Caki2 (cell line): ENCODE results near the gene LRFN2. TPM values are rescaled to one million over a fixed set of nuclear protein-coding genes. Genes with fewer than 3 reads are reported as not detected.

ENCODE experiments used
- DNase-seq: peaks from one replicate; pipeline ENCODE4 v3.0.0-alpha.2; 2015; ENCODE audit warnings: low read depth
- in situ Hi-C: cut with HindIII; loops from 2 replicates; pipeline ENCODE4 v1.10.0; 2016; ENCODE audit warnings: low sequenced_read_pairs, low pct_unique_long_range_greater_than_20kb, mixed read lengths
- total RNA-seq: library from RNA; depleted of rRNA; stranded (reverse); fragments of >200 nt; shearing (Covaris generic); gene quantifications from 2 replicates; pipeline ENCODE4 v1.2.3, GENCODE V29; 2014; ENCODE audit warnings: low replicate concordance

LRFN2 gene
- total RNA-seq, 1 experiment from 2014 or later: not detected

DNA sequence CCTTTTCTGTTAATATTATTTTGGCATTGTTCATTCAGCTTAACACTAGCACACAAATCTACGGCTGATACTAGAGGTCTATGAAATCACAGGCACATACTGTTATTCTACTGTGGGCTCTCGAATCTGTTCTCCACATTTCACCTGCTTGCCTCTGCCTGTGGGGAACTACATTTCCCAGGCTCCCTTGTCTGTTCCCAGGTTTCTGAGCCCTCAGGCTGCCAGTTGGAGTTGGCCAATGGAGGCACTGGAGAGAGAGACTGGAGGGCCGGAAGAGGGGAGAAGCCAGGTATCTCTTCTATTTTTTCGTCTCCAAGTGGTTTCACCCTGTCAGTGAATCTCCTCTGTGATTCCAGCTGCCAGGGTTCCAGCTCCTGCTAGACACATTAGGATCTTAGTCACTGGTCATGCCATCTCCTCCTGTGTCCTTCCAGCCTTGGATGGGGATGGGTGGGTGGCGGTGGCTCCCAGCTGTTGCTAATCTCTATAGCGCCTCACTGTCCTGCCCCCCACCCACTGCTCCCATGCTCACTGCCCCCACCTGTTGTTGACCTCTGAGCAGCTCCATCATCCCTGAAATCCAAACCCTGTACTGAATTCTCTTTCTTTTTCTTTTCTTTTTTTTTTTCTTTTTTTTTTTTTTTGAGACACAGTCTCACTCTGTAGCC, 188.2 kb downstream of the LRFN2 start:
- no peak for DNase-seq
- in situ Hi-C loops: no loop called here

GRCh38 chr6:40398034-40398691, 189.0 kb downstream of the LRFN2 start:
- DNase-seq: no peak
- in situ Hi-C loops: no loop called here

GRCh38 chr6:40397287-40398033, 189.7 kb downstream of the LRFN2 start:
- in situ Hi-C loops: no loop called here

GRCh38 chr6:40395698-40396076, 191.5 kb downstream of the LRFN2 start:
- in situ Hi-C loops: no loop called here

More at GRCh38 chr6:40397287-40398033, 189.7 kb downstream of the LRFN2 start:
- no peak for DNase-seq

DNA sequence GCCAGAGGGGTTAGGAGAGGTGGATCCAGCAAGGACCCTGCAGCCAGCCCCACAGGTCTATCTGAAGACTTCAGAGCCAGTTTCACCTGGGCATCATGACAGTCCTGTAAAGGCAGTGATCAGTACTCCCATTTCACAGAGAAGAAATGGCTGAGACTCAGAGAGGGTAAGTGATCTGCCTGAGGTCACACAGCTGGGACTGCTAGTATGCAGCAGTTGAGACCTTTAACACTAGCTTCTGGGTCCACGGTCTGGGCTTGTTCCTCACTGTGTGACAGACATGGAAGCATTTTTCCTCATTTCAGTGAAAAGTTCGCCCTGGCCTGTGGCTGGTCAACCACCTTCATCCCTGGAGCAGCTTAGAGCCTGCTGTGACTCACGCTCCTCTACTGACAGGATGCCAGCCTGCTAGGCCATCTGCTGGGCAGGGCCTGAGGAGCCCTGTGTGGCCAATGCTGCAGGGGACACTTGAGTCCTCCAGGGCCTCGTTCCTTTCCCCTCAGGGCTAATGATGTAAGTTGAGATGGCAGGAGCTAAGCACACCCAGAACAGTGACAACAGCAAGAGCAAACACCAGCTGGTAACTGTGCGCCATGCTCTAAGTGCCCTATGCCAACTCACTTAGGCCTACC, 192.0 kb downstream of the LRFN2 start:
- DNase-seq: no peak

More at GRCh38 chr6:40395698-40396076, 191.5 kb downstream of the LRFN2 start:
- no peak for DNase-seq

DNA sequence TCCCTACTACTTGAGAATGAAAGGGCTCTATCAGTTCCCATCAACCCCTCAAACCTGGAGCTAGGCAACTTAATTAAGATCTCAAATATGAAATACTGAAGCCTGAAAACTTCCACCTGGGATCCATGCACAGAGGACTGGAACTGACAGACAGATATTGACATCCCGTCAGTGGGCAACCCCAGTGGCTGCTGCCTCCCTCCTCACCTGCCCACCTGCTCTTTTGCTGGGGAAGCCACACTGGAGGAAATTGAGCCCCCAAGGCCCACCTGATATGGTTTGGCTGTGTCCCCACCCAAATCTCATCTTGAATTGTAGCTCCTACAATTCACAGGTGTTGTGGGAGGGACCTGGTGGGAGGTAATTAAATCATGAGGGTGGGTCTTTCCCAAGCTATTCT, 192.8 kb downstream of the LRFN2 start:
- in situ Hi-C loops: no loop called here
- DNase-seq: no peak

More for the DNA sequence above, 192.0 kb downstream of the LRFN2 start:
- in situ Hi-C loops: no loop called here

DNA sequence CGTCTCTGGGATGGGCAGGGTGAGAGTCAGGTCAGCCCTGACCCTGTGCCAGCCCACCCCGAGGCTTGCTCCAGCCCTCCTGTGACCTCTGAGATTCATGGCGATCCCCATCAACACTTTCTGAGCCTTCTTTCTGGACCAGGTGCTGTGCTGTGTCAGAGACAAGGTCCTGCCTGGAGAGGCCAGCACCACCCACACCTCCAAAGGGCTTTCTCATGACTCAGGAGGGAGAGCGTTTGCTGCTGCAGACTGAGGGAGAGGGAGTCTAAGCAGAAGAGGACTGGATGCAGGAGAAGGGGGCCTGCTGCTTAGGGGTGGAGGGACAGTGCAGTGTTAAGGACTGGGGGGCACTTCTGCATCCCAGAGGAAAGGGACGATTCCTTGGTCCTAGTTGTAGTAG, 193.5 kb downstream of the LRFN2 start:
- in situ Hi-C loops: no loop called here
- DNase-seq: no peak

DNA sequence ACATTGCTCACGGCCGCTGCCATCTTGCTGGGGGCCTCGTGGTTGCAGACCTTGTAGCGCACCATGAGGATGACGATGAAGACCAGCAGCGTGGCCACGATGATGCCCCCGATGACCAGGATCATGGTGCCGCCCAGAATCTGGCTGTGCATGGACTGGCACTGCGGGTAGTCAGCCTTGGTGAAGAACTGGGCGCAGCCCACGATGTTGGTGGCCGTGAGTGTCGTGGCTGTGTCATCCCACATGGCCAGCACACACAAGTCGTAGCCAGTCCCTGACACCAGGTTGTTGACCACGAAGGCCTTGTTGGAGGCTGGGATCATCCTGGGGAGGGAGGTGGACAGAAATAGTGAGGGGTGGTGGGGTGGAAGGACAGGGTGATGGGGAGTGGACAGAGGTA, 194.6 kb downstream of the LRFN2 start:
- in situ Hi-C loops: no loop called here
- DNase-seq: no peak

GRCh38 chr6:40391851-40392517, 195.2 kb downstream of the LRFN2 start:
- in situ Hi-C loops: no loop called here
- DNase-seq: no peak

DNA sequence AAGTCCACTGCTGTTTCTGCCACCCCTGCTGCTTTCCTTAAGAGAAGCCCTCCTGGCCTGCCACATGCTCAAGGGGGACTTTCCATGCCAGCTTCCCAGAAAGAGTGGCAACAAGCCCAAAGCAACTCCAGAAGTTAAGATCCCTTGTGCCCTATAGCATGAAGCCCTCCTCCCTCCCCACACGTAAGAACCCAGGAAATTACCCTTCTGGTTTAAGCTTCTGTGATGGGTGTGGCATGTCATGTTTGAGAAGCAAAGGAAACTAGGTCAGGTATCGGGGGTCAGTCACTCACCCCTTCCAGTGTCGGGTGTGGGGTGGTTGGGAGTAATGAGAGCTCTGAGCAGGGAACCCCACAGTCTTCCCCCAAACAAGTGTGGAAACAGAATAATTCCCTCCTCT, 196.1 kb downstream of the LRFN2 start:
- in situ Hi-C loops: no loop called here
- no peak for DNase-seq

DNA sequence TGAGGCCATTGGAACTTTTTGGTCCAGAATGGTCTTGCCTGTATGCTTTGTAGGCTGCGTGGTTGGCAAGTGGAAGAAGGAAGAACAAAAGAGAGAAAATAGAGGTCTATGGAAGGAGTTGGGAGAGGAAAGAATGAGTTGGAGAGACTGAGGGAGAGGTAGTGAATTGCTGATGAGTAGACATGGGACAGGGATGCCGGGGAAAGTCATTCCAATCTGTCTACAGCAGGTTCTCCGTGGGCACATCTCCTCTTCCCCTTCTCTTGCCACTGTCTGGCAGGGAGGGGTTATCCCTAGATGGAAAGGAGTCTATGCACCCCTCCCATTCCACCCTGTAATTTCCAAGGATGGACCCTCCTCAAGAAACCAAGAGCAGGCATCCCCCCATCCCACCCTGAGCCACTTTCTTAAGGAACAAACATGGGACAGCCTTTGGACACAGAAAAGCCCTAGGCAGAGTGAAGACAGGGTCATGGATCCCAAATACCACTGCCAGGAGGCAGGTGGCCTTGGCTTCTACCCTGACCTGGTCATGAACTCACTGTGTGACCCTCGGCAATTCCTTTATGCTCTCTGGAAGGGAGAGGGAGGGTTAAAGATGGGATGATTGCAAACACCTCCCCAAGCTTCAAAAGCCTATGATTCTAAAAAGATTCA, 196.9 kb downstream of the LRFN2 start:
- no peak for DNase-seq
- in situ Hi-C loops: no loop called here

DNA sequence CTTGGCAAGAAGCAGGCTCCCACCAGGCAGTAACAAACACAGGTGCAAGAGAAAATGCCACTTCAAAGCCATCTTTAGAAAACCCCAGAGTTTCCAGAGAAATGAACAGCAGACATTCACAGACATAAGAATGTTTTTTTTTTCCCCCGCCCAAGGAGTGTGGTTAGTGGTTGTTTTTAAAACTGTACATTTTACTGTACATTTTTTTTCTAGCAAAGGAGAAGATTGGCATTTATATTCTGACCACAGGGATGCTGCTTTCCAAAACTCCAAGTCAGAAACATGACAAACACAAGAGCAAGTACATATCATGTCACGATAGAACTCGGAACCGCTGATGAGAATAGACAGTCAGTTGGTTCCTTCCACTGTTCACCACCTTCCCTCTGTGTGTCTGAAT, 197.9 kb downstream of the LRFN2 start:
- no peak for DNase-seq
- in situ Hi-C loops: no loop called here

GRCh38 chr6:40387871-40388264, 199.3 kb downstream of the LRFN2 start:
- DNase-seq: no peak
- in situ Hi-C loops: no loop called here

DNA sequence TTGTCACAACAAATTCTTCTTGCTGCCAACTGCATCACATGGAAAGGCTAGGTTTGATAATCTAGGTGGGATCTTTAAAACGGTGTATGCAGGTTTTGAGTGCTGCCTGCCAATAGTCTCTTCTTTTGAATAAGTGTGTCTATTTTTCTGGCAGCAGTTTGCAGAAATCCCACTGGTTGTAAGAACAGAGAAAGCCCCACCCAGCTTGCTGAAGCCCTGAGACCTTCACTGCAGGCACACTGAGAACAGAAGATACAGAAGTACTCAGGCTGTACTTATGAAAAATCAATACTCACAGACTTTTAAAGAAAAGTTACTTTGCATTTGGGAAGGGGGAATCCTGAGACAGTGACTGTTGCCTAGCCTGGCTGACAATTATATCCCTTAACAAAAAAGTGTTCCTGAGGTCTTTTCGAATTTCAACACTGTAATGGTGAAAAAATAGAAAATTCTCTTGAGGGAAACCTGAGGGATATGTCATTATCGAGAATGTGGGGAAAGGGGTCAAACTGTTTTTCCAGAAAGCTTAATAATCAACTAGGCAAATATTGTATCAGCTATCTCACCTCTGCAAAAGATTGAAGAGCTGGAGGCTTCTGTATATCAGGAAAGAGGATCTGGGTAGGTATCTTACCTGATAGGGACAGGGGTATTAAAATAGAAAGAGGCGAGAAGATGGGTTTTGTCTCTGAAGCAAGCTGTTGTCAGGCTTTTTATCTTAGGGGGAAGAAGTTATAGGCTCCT, 199.9 kb downstream of the LRFN2 start:
- in situ Hi-C loops: no loop called here
- no peak for DNase-seq

DNA sequence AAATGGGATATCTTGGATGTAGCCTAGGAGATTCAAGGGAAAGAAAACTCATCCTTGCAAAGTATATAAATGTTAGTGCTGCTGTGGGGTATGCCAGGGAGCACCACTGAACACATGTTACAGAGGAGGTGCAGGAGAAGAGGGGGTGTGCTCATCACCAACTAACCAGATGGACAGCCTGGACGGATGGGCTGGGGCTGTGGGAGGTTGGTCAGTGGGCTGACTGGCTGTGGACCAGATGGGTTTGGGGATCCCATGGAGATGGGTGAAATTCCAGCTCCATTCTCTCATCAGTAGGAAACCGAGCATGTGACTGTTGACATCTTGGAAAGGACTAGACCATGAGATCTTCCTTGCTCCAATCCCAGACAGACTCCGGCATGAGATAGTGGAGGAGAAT, 201.0 kb downstream of the LRFN2 start:
- DNase-seq: no peak
- in situ Hi-C loops: no loop called here

- in situ Hi-C loops: no loop called here
- DNase-seq: no peak
Observed at GRCh38 chr6:40383348-40384115, 203.6 kb downstream of the LRFN2 start.

GRCh38 chr6:40380271-40380670, 206.9 kb downstream of the LRFN2 start:
- in situ Hi-C loops: no loop called here

More at GRCh38 chr6:40380271-40380670, 206.9 kb downstream of the LRFN2 start:
- no peak for DNase-seq
